ENCODE data around the gene CYP27A1. TPM values are rescaled to one million over a fixed set of nuclear protein-coding genes. Genes with fewer than 3 reads are reported as not detected.

The CYP27A1 gene
- total and polyA plus RNA-seq, 3 donors from 2014 or later = 30.2 to 62.8 (median 37.2) TPM

DNA sequence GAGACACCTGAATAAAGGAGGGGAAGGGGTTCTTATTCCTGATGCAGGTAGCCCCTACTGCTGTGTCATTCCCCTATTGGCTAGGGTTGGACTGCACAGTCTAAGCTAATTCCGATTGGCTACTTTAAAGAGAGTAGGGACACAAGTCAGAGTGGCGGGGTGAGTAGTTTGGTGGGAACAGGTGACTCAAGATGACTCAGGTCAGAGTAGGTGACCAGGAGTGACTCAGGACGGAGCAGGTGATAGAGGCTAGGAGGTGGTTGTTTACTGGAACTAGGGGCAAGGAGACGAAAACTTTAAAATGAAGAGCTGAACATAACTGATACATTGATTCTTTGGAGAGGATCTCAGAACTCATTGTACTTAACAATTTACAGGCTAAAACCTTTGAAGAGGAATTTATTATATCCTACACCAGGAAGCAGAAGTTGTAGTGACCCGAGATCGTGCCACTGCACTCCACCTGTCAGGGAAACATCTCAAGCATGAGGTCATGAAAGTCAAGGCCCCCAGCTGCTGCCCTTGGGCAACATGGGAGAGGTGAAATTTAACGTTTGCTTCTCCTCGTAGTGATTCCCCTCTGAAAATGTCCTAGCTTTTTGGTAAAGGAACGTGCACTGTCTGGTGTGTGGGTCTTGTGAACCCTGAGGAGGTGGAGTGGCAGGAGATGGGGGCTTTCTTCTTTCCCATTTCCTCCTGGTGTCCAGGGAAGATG is 4.5 kb upstream of the CYP27A1 start:
- 86 to 90% methylated on average over 9 of the region's 9 CpGs for WGBS, 2 donors
- Histone ChIP-seq H3K27me3 (no peaks in the 10 kb centered on the region), H3K36me3 (ENCODE audit: low read depth, missing control alignments) (no peaks in the 10 kb centered on the region), H3K4me1 (peaks cover 6% of the 10 kb centered on the region), H3K27ac (no peak overlapping the region), H3K4me3 (no peak overlapping the region), H3K9me3 (no peaks in the 10 kb centered on the region)
- TF ChIP-seq POLR2A (IDR thresholded peaks at IDR 0.05) = no peak
- TF ChIP-seq, protein P1, sequence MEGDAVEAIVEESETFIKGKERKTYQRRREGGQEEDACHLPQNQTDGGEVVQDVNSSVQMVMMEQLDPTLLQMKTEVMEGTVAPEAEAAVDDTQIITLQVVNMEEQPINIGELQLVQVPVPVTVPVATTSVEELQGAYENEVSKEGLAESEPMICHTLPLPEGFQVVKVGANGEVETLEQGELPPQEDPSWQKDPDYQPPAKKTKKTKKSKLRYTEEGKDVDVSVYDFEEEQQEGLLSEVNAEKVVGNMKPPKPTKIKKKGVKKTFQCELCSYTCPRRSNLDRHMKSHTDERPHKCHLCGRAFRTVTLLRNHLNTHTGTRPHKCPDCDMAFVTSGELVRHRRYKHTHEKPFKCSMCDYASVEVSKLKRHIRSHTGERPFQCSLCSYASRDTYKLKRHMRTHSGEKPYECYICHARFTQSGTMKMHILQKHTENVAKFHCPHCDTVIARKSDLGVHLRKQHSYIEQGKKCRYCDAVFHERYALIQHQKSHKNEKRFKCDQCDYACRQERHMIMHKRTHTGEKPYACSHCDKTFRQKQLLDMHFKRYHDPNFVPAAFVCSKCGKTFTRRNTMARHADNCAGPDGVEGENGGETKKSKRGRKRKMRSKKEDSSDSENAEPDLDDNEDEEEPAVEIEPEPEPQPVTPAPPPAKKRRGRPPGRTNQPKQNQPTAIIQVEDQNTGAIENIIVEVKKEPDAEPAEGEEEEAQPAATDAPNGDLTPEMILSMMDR (IDR thresholded peaks at IDR 0.05) = no peak
- intact Hi-C loops (cut with DNase I; ENCODE audit: low total_unique reads) = no loop called here
- no peak for DNase-seq

DNA sequence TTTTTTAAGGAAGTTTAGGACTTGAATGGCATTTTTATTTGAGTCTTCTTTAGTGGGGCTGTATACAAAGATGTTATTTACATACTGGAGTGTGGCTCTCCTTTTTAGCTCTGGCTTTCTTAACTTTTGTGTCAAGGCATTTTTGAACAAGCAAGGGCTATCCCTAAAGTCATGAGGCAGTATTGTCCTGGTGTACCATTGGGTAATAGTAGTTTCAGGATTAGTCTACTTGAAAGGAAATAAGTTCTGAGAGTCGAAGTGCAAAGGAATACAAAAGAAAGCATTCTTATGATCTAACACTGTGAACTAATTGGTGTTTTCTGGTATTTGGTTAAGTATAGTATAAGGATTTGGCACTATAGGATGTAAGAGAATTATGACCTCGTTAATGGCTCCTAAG is 1.9 kb upstream of the CYP27A1 start:
- intact Hi-C loops (cut with DNase I; ENCODE audit: low total_unique reads) = no loop called here
- WGBS, 2 donors = 80 to 91% methylated on average over 2 of the region's 2 CpGs
- Histone ChIP-seq H3K9me3 (no peaks in the 10 kb centered on the region), H3K27ac (no peak overlapping the region), H3K27me3 (no peaks in the 10 kb centered on the region), H3K36me3 (ENCODE audit: low read depth, missing control alignments) (no peaks in the 10 kb centered on the region), H3K4me3 (no peak overlapping the region), H3K4me1 (peaks cover 6% of the 10 kb centered on the region)
- TF ChIP-seq, protein P1 (IDR thresholded peaks at IDR 0.05) = no peak
- no peak for TF ChIP-seq POLR2A (IDR thresholded peaks at IDR 0.05)
- DNase-seq = no peak

DNA sequence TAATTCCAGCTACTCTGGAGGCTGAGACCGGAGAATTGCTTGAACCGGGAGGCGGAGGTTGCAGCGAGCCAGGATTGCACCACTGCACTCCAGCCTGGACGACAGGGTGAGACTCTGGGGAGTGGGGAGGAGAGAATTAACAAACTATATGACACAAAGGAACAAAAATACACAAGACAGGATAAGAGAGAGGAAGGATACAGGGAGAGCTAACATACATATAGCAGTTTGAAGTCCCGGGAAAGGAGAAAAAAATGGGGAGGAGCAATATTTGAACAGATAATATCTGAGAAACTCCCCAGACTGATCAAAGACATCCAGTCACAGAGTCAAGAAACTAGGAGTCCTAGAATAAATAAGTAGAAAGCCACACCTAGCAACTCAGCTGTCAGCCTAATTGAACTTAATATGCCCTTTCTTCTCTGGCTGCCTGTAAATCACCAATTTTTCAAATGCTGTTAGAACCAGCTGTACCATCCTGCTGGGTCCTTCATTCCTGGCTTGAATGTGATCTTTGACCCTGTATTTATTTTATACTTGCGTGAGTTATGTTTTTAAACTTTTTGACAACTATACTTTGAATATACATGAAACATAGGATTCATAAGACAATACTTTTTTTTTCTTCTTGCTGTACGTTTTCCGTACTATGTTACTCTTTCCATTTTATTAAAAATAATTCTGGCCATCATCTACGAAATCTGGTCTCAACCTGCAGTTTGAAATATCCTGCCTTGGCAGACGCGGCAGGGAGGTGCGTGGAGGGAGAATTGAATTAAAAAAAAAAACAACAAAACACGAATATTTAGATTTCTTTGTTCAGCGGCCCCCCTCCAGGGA is 876 bp upstream of the CYP27A1 start:
- no peak for DNase-seq
- Histone ChIP-seq H3K4me3 (peak overlapping the region; percentile 61 to 79), H3K27ac (peak overlapping the region; percentile 78 to 81), H3K4me1 (peaks cover 6% of the 10 kb centered on the region), H3K27me3 (no peaks in the 10 kb centered on the region), H3K36me3 (ENCODE audit: low read depth, missing control alignments) (no peaks in the 10 kb centered on the region), H3K9me3 (no peaks in the 10 kb centered on the region)
- TF ChIP-seq POLR2A (IDR thresholded peaks at IDR 0.05) = no peak
- TF ChIP-seq, protein P1 (IDR thresholded peaks at IDR 0.05) = no peak
- WGBS, 2 donors = 23 to 26% methylated on average over 15 of the region's 15 CpGs
- intact Hi-C loops (cut with DNase I; ENCODE audit: low total_unique reads) = no loop called here

DNA sequence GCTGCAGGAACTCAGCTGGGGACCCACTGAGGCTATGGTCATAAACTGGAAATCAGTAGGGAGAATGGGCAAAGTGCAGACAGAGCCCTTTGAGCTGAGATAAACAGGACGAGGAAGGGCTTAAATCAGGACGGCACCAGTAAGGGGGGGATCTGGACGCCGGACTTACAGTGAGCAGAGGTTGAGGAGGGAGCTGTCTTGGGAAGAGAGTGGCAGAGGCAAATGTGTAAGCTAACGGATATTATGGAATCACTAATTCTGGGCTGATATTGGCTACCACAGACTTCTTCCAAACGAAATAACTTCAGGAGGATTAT is 539 bp downstream of the CYP27A1 start:
- no peaks in the 10 kb centered on the region for H3K9me3 ChIP-seq
- 4 to 7% methylated on average over 6 of the region's 6 CpGs for WGBS, 2 donors
- no peaks in the 10 kb centered on the region for H3K36me3 ChIP-seq (ENCODE audit: low read depth, missing control alignments)
- peak; percentile 43 for DNase-seq
- peak overlapping the region; percentile 78 to 81 for H3K27ac ChIP-seq
- peaks cover 6% of the 10 kb centered on the region for H3K4me1 ChIP-seq
- peak overlapping the region; percentile 61 to 79 for H3K4me3 ChIP-seq
- TF ChIP-seq, protein P1 (IDR thresholded peaks at IDR 0.05) = no peak
- no peak for TF ChIP-seq POLR2A (IDR thresholded peaks at IDR 0.05)
- intact Hi-C loops (cut with DNase I; ENCODE audit: low total_unique reads) = no loop called here
- no peaks in the 10 kb centered on the region for H3K27me3 ChIP-seq
